Measurements from ENCODE around the gene AKAP10.
"Not testable (repeated sequence)": the region's sequence is repeated elsewhere in the genome, so short reads cannot be mapped to it uniquely, and the experiment has no call there.

AKAP10 gene

DNA sequence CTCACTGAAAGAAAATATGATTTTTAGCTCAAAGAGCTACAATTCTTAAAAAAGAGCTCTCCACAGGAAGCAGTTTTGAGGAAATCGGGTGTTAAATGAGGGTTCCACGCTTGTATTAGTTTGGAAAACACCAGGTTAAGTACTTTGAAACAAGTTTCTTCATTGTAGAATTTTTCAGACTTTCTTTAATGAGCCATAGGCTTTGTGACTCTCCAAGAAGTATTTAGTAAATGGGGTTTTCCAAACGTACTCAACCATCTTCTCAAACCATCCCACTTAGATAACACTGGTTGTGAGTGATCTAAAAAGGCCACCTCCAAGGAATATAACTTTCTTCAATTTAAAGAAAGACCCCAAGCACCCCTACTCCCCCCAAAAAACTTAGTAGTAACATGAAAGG, 112.6 kb downstream of the AKAP10 start:
- no peak for DNase-seq (ENCODE audit: low read depth)

DNA sequence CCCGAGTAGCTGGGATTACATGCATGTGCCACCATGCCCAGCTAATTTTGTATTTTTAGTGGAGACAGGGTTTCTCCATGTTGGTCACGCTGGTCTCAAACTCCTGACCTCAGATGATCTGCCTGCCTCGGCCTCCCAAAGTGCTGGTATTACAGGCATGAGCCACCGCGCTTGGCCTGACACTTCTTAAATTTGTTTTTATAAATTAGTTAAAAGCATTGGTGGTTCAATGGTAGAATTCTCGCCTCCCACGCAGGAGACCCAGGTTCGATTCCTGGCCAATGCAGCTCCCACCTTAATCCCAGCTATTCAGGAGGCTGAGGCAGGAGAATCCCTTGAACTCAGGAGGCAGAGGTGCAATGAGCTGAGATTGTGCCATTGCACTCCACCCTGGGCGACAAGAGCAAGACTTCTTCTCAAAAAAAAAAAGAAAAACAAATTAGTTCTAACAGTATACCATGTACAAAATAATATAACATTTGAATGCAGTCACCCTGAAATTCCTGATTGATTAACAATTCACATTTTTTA, 116.9 kb downstream of the AKAP10 start:
- not testable (repeated sequence) for DNase-seq (ENCODE audit: low read depth)

DNA sequence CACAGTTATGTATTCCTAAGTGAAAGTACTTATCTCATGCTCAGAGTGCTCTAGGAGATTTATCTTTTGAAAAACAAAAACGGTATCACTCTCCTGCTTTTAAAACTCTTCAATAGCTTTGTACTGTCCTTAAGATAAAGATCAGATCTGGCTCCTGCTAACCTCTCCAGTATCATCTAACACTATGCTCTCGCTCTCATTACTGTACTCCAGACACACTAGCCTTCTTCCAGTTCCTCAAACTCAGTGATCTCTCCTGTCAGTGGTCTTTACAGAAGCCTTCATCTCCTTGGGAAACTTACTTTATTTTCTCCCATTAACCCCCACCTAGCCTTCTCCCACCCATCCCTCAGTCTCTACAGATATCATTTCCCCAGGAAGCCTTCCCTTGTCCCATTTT, 120.0 kb downstream of the AKAP10 start:
- DNase-seq (ENCODE audit: low read depth) = no peak

All from T-helper 22 cell (primary cell).